Esophagus muscularis mucosa (tissue), 4 donors: Measurements from ENCODE around the gene SRMS.

ENCODE experiments used
- EP300 ChIP-seq: sonication (generic); formaldehyde crosslinking; IDR thresholded peaks from one replicate; pipeline ENCODE4 v1.6.1; 2017; ENCODE audit warnings: antibody characterized with exemption
- POLR2A ChIP-seq: fragments of 450-650 bp; IDR thresholded peaks from one replicate; pipeline ENCODE4 v1.6.1; 2017; ENCODE audit warnings: antibody characterized with exemption, moderate library complexity, mild to moderate bottlenecking, low read depth
- POLR2AphosphoS5 ChIP-seq, 2 donors: sonication (generic); formaldehyde crosslinking; IDR thresholded peaks; one replicate each; pipeline ENCODE4 v1.6.1; 2017; ENCODE audit warnings: antibody characterized with exemption in 2 of 2
- TF ChIP-seq, protein P1 (sequence below), 3 experiments: fragments of 200-600 bp in 2 of 3; fragments of 450-650 bp in 1 of 3; sonication (generic) in 2 of 3; IDR thresholded peaks; one replicate each; pipeline ENCODE4 v1.5.1; 2017 to 2019; ENCODE audit warnings: antibody characterized with exemption in 3 of 3, mild to moderate bottlenecking in 2 of 3, moderate library complexity in 1 of 3

DNA sequence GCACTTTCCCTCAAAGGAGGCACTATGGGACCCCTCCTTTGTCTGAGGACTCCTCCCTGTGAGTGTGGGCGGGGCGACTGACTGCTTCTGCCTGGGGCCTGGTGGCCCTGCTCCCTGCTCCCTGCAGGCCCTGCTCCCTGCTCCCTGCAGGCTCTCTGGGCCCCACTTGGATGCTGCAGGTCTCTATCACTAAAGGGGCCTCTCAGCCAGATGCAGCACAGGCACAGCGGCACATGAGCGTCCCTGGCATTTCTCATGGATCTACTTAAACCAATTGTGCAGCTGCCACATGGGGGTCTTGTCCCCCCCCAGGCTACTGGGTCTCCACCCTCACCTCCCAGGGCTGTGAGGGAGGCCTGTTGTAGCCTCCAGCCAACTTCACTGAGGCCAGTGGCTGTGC is 56.5 kb downstream of the SRMS start:
- TF ChIP-seq, protein P1, sequence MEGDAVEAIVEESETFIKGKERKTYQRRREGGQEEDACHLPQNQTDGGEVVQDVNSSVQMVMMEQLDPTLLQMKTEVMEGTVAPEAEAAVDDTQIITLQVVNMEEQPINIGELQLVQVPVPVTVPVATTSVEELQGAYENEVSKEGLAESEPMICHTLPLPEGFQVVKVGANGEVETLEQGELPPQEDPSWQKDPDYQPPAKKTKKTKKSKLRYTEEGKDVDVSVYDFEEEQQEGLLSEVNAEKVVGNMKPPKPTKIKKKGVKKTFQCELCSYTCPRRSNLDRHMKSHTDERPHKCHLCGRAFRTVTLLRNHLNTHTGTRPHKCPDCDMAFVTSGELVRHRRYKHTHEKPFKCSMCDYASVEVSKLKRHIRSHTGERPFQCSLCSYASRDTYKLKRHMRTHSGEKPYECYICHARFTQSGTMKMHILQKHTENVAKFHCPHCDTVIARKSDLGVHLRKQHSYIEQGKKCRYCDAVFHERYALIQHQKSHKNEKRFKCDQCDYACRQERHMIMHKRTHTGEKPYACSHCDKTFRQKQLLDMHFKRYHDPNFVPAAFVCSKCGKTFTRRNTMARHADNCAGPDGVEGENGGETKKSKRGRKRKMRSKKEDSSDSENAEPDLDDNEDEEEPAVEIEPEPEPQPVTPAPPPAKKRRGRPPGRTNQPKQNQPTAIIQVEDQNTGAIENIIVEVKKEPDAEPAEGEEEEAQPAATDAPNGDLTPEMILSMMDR (IDR thresholded peaks at IDR 0.05) = no peak
- no peak for TF ChIP-seq POLR2A
- TF ChIP-seq POLR2AphosphoS5 (IDR thresholded peaks at IDR 0.05) = no peak
- TF ChIP-seq EP300 = no peak
